Measurements from ENCODE around the gene CA11.

CA11 gene

DNA sequence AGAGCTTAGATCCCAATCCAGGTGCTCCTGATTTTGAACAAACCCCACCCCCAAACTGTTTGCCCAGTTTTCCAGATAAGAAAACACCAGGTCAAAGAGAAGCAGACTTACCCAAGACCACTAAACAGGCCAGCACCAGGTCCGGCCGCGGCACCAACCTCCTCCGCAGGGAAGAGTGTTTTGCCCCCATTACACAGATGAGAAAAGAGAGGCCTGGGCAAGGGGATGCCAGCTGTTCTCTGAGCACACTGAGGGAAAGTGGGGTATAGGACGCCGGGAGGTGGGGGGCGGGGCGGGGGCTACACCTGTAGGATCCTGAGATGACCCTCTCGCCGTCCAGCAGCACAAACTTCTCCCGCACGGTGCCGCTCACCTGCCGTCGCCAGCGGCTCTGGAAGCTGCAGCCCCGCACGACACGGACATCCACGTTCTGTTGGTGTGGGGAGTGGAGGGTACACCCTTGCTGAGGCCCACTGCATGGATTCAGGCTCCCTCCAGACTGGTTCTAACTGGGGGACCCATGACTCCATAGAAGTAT, 36.3 kb downstream of the CA11 start:
- H3K9me3 ChIP-seq (ENCODE audit: control insufficient read depth, insufficient read depth, low read length), result no peaks in the 10 kb centered on the region
- no peaks in the 10 kb centered on the region for H4K20me1 ChIP-seq (ENCODE audit: control insufficient read depth, insufficient read depth, low read depth, low read length)
- 0 out of 2 replicates have a peak, but pooled peaks cover 3% of the 10 kb centered on the region for H3K4me1 ChIP-seq (ENCODE audit: control insufficient read depth, low read length)
- no peaks in the 10 kb centered on the region for H3K9me2 ChIP-seq (replicated peaks; ENCODE audit: control insufficient read depth, low read length)
- peaks cover 19% of the 10 kb centered on the region for H3K36me3 ChIP-seq (ENCODE audit: control insufficient read depth, low read length)
- H3K27me3 ChIP-seq (ENCODE audit: control insufficient read depth, low read length), result no peaks in the 10 kb centered on the region
- H3F3A ChIP-seq (ENCODE audit: control insufficient read depth, insufficient read depth), result peaks cover 6% of the 10 kb centered on the region
- no peak overlapping the region for H3K27ac ChIP-seq (ENCODE audit: low read depth, low read length)
- H3K79me2 ChIP-seq (ENCODE audit: control insufficient read depth, low read length), result no peaks in the 10 kb centered on the region
- H3K4me2 ChIP-seq (ENCODE audit: low read length), result no peak overlapping the region
- TF ChIP-seq EZH2phosphoT487 (IDR thresholded peaks at IDR 0.05; ENCODE audit: borderline replicate concordance, low read length), result no peak
- TF ChIP-seq, protein P1, sequence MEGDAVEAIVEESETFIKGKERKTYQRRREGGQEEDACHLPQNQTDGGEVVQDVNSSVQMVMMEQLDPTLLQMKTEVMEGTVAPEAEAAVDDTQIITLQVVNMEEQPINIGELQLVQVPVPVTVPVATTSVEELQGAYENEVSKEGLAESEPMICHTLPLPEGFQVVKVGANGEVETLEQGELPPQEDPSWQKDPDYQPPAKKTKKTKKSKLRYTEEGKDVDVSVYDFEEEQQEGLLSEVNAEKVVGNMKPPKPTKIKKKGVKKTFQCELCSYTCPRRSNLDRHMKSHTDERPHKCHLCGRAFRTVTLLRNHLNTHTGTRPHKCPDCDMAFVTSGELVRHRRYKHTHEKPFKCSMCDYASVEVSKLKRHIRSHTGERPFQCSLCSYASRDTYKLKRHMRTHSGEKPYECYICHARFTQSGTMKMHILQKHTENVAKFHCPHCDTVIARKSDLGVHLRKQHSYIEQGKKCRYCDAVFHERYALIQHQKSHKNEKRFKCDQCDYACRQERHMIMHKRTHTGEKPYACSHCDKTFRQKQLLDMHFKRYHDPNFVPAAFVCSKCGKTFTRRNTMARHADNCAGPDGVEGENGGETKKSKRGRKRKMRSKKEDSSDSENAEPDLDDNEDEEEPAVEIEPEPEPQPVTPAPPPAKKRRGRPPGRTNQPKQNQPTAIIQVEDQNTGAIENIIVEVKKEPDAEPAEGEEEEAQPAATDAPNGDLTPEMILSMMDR (IDR thresholded peaks at IDR 0.05; ENCODE audit: low read depth, low read length, poor library complexity, severe bottlenecking), result no peak
- no peak overlapping the region for H3K4me3 ChIP-seq (ENCODE audit: low read length)

DNA sequence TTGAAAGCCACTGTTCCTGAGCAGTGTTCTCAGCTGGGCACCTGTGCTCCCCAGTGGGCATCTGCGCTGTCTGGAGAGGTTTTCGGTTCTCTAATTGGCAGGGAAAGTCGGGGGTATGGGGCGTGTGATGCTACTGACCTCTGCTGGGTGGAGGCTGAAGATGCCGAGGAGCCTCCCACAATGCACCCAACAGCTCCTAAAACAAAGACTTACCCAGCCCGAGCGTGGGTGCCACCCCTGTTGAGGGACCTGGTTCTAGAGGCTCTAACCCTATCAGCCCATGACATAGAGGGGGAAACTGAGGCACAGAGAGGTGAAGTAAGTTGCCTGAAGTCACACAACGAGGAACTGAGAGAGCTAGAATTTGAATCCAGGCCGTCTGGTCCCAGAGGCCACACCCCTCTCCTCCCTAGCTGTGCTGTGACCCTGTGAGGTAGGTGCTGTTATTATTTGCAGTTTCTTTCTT, 37.2 kb downstream of the CA11 start:
- H3K4me3 ChIP-seq (ENCODE audit: low read length), result no peak overlapping the region
- 0 out of 2 replicates have a peak, but pooled peaks cover 3% of the 10 kb centered on the region for H3K4me1 ChIP-seq (ENCODE audit: control insufficient read depth, low read length)
- H3K27me3 ChIP-seq (ENCODE audit: control insufficient read depth, low read length), result no peaks in the 10 kb centered on the region
- no peak overlapping the region for H3K27ac ChIP-seq (ENCODE audit: low read depth, low read length)
- no peak overlapping the region for H3K4me2 ChIP-seq (ENCODE audit: low read length)
- H3K9me2 ChIP-seq (replicated peaks; ENCODE audit: control insufficient read depth, low read length), result no peaks in the 10 kb centered on the region
- H3K36me3 ChIP-seq (ENCODE audit: control insufficient read depth, low read length), result peaks cover 11% of the 10 kb centered on the region
- no peaks in the 10 kb centered on the region for H3K79me2 ChIP-seq (ENCODE audit: control insufficient read depth, low read length)
- H4K20me1 ChIP-seq (ENCODE audit: control insufficient read depth, insufficient read depth, low read depth, low read length), result no peaks in the 10 kb centered on the region
- H3K9me3 ChIP-seq (ENCODE audit: control insufficient read depth, insufficient read depth, low read length), result no peaks in the 10 kb centered on the region
- peaks cover 2% of the 10 kb centered on the region; the same call in 1 of the 2 replicates for H3F3A ChIP-seq (ENCODE audit: control insufficient read depth, insufficient read depth)
- no peak for TF ChIP-seq EZH2phosphoT487 (IDR thresholded peaks at IDR 0.05; ENCODE audit: borderline replicate concordance, low read length)
- TF ChIP-seq, protein P1 (IDR thresholded peaks at IDR 0.05; ENCODE audit: low read depth, low read length, poor library complexity, severe bottlenecking), result peak; percentile 66

DNA sequence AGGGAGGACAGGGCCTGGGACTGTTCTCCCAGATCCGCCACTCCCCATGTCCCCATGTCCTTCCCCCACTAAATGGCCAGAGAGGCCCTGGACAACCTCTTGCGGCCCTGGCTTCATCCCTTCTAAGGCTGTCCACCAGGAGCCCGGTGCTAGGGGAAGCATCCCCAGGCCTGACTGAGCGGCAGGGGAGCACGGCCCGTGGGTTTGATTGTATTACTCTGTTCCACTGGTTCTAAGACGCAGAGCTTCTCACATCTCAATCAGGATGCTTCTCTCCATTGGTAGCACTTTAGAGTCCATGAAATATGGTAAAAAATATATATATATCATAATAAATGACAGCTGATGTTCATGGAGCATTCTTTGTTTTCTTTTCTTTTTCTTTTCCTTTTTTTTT, 38.6 kb downstream of the CA11 start:
- H3K9me3 ChIP-seq (ENCODE audit: control insufficient read depth, insufficient read depth, low read length), result no peaks in the 10 kb centered on the region
- no peaks in the 10 kb centered on the region for H4K20me1 ChIP-seq (ENCODE audit: control insufficient read depth, insufficient read depth, low read depth, low read length)
- H3K27ac ChIP-seq (ENCODE audit: low read depth, low read length), result no peak overlapping the region
- no peaks in the 10 kb centered on the region for H3K9me2 ChIP-seq (replicated peaks; ENCODE audit: control insufficient read depth, low read length)
- no peaks in the 10 kb centered on the region for H3F3A ChIP-seq (ENCODE audit: control insufficient read depth, insufficient read depth)
- TF ChIP-seq EZH2phosphoT487 (IDR thresholded peaks at IDR 0.05; ENCODE audit: borderline replicate concordance, low read length), result no peak
- TF ChIP-seq, protein P1 (IDR thresholded peaks at IDR 0.05; ENCODE audit: low read depth, low read length, poor library complexity, severe bottlenecking), result no peak
- no peaks in the 10 kb centered on the region for H3K79me2 ChIP-seq (ENCODE audit: control insufficient read depth, low read length)
- no peak overlapping the region for H3K4me2 ChIP-seq (ENCODE audit: low read length)
- no peaks in the 10 kb centered on the region for H3K36me3 ChIP-seq (ENCODE audit: control insufficient read depth, low read length)
- no peak overlapping the region for H3K4me3 ChIP-seq (ENCODE audit: low read length)
- H3K4me1 ChIP-seq (ENCODE audit: control insufficient read depth, low read length), result 0 out of 2 replicates have a peak, but pooled peaks cover 3% of the 10 kb centered on the region
- no peaks in the 10 kb centered on the region for H3K27me3 ChIP-seq (ENCODE audit: control insufficient read depth, low read length)
